HG03064 (cell line): ENCODE results near the gene SMOC2.

ENCODE experiments used
- ATAC-seq: cut with Tn5 transposase; IDR thresholded peaks from one replicate; pipeline ENCODE4 v1.9.1; 2021; ENCODE audit warnings: low read depth; ENCODE audit not compliant: unreplicated experiment

The SMOC2 gene

DNA sequence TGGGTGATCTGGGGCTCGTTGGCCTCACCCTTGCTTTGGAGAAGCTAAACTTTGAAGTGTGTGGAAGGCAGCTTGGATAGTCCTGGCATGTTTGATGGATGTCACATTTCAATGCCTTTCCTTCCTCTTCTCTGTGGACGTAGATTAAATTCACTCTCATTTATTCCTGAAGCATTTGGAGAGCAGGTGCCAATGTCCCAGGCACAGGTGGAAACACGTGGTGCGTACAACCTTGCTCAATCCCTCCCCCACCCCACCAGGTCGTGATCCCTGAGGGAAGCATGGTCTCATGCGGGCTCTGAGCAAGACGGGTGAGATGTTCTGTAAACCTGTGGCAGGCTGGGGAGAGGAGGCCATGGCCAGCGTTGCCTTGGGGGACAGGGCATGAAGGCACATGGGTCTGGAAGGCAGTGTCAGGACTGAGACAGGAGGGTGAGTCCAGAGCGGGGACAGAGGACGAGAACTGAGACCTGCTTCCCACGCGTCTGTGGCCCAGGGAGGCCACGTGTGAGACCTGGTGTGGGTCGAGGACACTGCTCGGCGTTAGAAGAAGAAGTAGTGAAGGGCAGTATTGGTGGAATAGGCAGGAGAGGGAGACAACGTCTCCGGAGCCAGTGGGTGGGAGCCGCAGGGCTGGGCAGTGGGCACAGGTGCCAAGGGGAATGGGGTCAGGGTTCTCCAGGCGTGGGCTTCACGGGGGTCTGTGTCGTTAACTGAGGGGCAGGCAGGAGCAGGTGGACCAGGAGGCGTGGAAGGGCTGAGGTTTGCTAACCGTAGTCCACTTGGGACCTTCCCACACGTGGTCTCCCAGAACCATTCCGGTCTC is 34.4 kb downstream of the SMOC2 start:
- ATAC-seq: no peak

DNA sequence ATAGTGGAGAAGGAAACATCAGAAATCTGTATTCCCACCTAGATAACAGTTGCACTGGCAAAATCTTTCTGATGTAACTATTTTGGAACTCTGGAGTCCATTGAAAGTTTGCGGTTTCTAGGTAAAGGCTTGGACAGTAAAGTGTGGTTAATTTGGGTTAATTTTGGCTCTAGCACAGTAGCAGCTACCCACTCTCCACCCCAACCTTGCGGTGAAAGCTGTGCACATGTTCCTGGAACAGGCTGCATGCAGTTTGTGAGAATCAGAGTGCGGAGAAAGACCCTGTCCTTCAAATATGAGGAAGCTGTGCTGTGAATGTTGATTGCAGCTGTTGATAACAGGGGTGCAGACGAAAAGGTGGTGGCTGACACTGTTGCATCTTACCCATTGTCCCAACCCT is 38.4 kb downstream of the SMOC2 start:
- no peak for ATAC-seq

- no peak for ATAC-seq
These were observed 39.5 kb downstream of the SMOC2 start for GRCh38 chr6:168480481-168480880.

- ATAC-seq: no peak
These were observed 44.8 kb downstream of the SMOC2 start for GRCh38 chr6:168485818-168486217.

DNA sequence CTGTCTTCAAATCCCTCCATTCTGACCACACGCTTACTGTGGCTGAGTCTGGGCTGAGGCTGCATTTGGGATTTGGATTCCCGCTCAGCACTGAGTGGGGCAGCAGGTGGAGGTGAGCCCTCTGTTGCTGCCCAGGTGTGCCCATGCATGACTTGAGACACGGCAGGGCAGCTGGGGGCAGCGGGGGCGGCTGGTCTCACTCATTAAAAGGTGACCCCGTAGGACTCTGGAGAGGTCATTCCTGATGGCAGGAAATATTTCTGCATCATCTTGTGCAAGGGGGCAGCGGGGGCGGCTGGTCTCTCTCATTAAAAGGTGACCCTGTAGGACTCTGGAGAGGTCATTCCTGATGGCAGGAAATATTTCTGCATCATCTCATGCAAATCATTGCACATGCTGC is 49.8 kb downstream of the SMOC2 start:
- no peak for ATAC-seq

DNA sequence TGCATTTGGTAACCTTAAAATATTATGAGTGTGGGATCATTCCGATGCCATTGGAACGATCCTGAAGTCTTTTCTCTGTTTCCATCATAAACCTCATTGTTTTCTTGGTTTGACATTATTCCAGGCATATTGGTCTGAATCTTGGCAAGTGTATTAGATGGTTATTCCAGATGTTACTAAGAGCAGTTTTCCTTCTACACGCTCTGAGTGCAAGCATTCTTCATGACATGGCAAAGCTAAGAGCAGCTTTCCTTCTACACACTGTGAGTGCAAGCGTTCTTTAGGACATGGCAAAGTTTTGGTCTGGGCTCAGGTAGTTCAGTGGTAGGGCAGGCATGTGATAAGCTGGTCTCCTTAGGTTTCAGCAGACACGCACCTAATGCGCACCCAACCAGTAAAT is 53.0 kb downstream of the SMOC2 start:
- ATAC-seq: no peak

DNA sequence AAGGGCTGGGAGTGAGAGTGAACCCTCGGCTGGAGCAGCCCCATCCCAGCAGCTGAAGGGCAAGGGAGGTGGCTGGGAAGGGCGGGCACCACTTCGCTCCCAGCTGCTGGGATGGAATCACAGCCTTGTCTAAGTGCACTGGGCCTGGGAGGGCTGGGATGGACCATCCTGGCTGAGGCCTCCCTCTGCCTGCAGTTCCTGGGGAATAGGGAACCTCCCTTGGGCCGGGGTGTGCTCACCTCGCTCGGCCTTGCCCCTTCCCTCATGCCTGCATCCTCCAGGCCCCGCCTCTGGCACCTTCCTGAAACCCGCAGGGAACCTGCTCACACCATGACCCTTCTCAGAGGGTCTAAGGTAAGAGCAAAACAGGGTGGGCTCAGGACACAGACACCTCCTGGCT is 53.7 kb downstream of the SMOC2 start:
- ATAC-seq: no peak

DNA sequence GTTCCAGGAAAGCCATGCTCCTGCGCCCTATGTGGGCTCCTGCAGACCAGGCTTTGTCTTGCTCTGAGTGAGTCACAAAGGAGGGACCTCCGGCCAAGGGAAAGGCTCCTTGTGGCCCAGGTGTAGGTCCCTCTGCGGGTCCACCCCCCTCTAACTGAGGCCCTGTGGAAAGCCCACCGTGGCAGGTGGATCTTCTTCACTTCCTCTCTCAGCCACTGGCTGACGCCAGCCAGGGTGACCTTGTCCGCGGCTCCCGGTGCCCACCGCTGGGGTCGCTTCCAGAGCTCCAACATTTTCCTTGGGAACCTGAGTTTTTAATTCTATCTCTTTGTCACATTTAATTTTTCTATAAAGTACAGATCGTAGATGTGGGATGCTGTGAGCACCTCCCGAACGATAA is 54.1 kb downstream of the SMOC2 start:
- ATAC-seq: no peak

DNA sequence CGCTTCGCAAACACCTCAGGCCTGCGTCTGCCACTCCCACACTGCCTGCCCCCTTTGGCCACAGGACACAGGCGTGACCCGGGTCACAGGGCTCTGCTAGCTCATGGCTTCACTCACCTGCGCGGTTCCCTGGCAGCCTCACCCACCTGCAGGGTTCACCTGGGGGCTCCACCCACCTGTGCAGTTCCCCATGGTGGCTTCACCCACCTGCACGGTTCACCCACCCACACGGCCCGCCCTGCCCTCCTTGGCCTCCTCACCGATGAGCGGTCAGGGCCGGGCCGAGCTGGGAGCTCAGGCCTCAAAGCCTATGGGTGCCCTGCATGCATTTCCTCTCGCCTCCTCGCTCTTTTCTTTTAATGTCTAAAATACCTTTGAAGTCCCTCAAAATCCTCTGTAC is 54.7 kb downstream of the SMOC2 start:
- ATAC-seq: no peak

DNA sequence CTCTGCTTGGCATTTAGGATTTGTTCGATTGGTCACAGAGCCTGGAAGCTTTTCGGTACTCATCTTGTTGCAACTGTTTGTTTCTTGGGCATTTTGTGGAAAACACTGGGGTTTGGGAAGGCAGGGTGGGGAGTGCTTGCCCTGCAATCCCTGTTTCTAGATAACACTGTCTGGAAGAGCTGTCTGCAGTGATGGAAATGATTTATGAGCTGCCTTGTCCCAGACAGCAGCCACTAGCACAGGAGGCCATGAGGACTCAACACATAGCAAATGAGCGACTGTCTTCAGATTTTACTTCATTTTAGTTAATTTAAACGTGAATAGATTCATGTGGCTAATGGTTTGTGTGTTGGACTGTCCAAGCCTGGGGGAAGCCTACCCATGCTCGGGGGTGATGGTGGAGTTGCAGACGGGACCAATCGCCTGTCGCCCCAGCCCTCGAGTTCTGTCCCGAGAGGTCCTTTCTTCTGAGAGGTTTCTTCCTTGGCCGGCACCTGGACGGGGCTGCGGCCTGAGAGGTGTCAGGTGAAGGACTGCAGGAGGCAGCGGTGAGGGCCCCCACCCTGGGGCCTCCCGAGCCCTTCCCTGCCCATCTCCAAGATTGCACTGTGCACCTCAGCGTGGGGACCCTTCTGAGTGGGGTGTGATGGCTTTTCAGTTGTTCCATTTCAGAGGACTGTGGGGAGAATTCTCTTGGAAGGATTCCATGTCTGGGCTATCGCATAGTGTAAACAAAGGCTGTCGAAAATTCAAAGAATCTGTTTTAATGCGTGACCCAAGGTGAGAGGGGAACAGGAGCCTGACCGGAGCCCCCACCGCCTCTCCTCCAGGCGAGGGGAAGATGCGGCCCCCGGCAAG is 55.4 kb downstream of the SMOC2 start:
- ATAC-seq: no peak

DNA sequence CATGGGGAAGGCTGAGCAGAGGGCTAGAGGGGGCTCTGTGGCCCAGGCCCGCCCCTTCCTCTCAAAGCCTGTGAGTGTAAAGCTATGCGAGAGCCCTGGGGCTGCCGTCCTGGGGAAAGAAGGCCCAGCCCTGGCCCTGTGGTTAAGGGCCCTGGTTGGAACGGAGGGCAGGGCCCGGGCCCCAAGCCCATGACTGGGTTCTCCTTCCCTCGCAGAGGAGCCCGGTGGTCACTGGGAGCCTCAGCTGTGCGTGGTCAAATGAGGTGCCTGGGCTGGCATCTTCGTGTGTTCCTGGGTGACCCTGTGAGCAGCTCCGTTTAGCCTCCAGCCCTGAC is 56.0 kb downstream of the SMOC2 start:
- no peak for ATAC-seq

- no peak for ATAC-seq
These were observed 56.4 kb downstream of the SMOC2 start for GRCh38 chr6:168497381-168497780.

- no peak for ATAC-seq
These were observed 57.3 kb downstream of the SMOC2 start for GRCh38 chr6:168498161-168498843.

DNA sequence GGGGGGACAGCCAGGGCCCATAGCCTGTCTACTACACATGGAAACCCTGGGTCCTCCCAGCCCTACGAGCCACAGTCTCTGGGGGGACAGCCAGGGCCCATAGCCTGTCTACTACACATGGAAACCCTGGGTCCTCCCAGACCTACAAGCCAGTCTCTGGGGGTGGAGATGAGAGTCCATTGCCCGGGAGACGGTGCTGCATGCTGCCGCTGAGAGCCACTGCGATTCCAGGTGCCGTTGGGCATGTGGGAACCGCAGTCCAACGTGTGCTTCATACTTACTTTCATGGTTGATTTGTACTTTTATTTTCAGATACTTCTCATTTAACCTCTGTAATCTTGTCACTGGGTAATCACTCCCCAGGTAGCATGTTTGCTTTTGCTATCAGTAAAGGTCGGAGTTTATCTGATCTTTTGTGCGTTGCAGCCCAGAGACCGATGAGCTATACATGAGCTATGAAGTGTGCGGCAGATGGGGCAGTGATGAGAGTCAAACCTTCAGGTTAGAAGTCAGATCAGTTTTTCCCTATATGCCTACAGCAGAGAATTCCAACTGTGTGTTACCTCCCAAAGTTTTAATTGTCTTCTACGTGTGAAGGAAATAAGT is 58.2 kb downstream of the SMOC2 start:
- no peak for ATAC-seq

DNA sequence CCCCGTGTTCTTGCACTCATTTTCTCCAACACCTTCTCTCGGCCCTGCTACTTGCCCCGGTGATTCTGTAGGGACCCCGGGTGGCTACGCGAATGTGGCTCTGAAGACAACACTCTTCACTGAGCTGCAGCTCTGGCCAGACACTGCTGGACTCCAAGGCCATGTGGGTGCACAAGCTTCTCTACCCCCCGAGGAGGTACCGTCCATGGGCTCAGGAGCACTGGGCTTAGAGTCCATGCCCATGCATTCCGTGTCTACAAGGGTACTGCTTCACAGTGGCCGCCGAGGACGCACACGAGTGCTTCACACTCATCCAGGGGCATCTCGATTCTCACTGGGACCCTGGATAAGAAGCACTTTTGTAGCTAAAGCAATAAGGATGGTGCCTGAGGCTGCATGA is 59.5 kb downstream of the SMOC2 start:
- no peak for ATAC-seq

DNA sequence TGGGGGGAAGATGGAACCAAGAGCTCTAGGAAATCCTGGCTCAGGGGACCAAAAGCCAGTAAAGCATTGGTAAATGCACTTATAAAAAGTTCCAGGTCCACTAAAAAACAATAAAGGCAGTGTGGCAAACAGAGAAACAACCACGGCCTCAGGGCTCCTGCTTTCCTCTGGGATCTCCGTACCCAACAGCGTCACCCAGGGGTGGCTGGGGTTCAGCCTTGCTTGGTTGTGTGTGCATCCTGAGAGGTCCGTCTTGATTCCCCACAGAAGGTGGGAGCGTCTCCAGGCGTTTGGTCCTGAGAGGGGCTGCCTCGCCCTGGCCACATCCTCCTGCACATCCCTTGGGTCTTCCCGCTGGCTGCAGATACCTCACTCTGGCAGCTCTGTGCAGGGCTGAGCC is 60.6 kb downstream of the SMOC2 start:
- no peak for ATAC-seq

GRCh38 chr6:168504366-168504765 is 63.4 kb downstream of the SMOC2 start:
- ATAC-seq: no peak

DNA sequence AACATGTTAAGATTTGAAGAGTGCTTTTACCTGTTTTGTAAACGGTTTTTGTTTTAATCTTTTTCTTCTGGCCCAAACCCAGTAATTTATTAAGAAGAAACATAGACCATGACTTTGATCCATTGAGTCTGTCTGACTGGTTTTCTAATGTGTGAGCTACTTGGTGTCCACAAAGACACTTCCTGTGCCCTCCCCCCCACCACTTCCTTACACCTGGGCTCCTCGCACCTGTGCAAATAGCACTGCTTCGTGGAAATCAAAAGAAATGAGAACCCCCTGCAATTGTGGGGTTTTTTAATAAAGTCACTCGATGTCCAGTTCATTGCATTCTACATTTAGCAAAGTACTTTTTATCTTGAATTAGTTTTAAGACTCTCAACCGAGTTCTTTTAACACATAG is 65.5 kb downstream of the SMOC2 start:
- ATAC-seq: no peak

DNA sequence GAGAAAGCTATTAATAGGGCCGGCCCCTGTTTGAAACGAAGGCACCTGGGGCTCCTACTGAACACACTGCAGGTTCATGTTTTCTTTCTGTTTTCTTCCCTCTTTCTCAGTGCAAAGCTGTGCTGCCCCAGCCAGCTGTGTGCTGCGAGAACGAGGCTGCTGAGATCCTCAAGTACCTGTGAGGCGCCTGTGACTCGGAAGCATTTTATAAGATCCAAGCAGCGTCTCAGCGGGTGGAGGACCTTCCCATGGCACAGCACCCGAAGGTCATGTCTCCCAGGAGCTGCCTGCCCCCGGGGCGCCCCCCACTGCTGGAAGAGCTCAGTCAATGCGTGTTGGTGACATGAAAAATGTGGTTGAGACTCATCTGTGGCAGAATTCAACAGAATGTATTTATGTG is 66.3 kb downstream of the SMOC2 start:
- ATAC-seq: no peak

GRCh38 chr6:168507730-168508129 is 66.7 kb downstream of the SMOC2 start:
- no peak for ATAC-seq

GRCh38 chr6:168508903-168509302 is 67.9 kb downstream of the SMOC2 start:
- ATAC-seq: no peak
